Mesothelial cell of epicardium (in vitro differentiated cells): ENCODE measurements around the gene MSANTD1. TPM values are rescaled to one million over a fixed set of nuclear protein-coding genes. Genes with fewer than 3 reads are reported as not detected.

Experiments used
- DNase-seq, 2 experiments: peaks; one replicate each; pipeline ENCODE4 v3.0.0; 2021; ENCODE audit warnings: low spot score in 2 of 2; ENCODE audit not compliant: unreplicated experiment in 2 of 2
- H3K27ac Mint-ChIP-seq: 2 replicates; pipeline ENCODE4 v1.8.0; 2021; ENCODE audit warnings: mixed read lengths
- H3K27me3 Mint-ChIP-seq: 2 replicates; pipeline ENCODE4 v1.8.0; 2021; ENCODE audit warnings: low read depth, mixed read lengths
- H3K36me3 Mint-ChIP-seq: 2 replicates; pipeline ENCODE4 v1.8.0; 2021; ENCODE audit warnings: mixed read lengths
- H3K4me1 Mint-ChIP-seq: 2 replicates; pipeline ENCODE4 v1.8.0; 2021; ENCODE audit warnings: mixed read lengths
- H3K4me3 Mint-ChIP-seq: 2 replicates; pipeline ENCODE4 v1.8.0; 2021; ENCODE audit warnings: mild to moderate bottlenecking, moderate library complexity, mixed read lengths
- H3K9me3 Mint-ChIP-seq: 2 replicates; pipeline ENCODE4 v1.8.0; 2021; ENCODE audit warnings: mixed read lengths
- CTCF ChIP-seq: fragments of 200-600 bp; sonication (generic); IDR thresholded peaks from one replicate; pipeline ENCODE4 v1.5.0; 2021; ENCODE audit warnings: antibody characterized with exemption; ENCODE audit not compliant: unreplicated experiment
- total RNA-seq: library from RNA; stranded (reverse); gene quantifications from 3 replicates; pipeline ENCODE4 v1.2.1, GENCODE V29; 2021

Gene MSANTD1
- total RNA-seq, 1 donor from 2014 or later: 2.6 TPM

- peaks cover 48% of the 10 kb centered on the region for H3K36me3 Mint-ChIP-seq
- no peak for DNase-seq
Observed at GRCh38 chr4:3213106-3213425, 35.9 kb upstream of the MSANTD1 start.

DNA sequence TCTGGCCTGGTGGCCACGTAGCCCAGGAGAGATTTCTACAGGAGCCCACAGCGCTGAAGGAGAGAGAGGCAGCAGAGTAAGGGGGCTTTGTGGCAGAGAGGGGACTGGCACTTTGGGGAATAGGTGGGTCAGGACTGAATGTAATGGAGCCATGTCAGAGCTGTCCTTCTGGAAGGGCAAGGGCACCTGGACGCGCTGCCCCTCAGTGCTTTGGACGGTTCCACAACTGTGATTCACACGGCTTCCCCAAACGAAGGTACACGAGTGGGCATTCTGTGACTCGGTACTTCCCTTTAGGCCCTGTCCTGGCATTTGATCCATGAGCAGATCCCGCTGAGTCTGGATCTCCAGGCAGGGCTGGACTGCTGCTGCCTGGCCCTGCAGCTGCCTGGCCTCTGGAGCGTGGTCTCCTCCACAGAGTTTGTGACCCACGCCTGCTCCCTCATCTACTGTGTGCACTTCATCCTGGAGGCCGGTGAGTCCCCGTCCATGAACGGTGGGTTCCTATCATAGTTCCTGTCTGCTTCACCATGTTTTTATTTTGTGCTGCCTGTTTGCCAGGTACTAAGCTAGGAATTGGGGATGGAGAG is 35.2 kb upstream of the MSANTD1 start:
- Mint-ChIP-seq H3K27me3 (no peaks in the 10 kb centered on the region), H3K9me3 (no peaks in the 10 kb centered on the region), H3K27ac (no peak overlapping the region), H3K36me3 (peaks cover 48% of the 10 kb centered on the region), H3K4me1 (peaks cover 6% of the 10 kb centered on the region), H3K4me3 (no peak overlapping the region)
- no peak for DNase-seq
- no peak for TF ChIP-seq CTCF

More at GRCh38 chr4:3213106-3213425, 35.9 kb upstream of the MSANTD1 start:
- peaks cover 6% of the 10 kb centered on the region for H3K4me1 Mint-ChIP-seq
- H3K9me3 Mint-ChIP-seq: no peaks in the 10 kb centered on the region
- no peak overlapping the region for H3K4me3 Mint-ChIP-seq
- no peak overlapping the region for H3K27ac Mint-ChIP-seq
- no peak for TF ChIP-seq CTCF
- no peaks in the 10 kb centered on the region for H3K27me3 Mint-ChIP-seq

GRCh38 chr4:3215256-3215655 is 33.7 kb upstream of the MSANTD1 start:
- DNase-seq: no peak

GRCh38 chr4:3215733-3216132 is 33.2 kb upstream of the MSANTD1 start:
- Mint-ChIP-seq H3K27me3 (no peaks in the 10 kb centered on the region), H3K36me3 (peaks cover 36% of the 10 kb centered on the region), H3K27ac (no peak overlapping the region), H3K4me1 (peaks cover 6% of the 10 kb centered on the region), H3K9me3 (no peaks in the 10 kb centered on the region), H3K4me3 (no peak overlapping the region)
- TF ChIP-seq CTCF: no peak
- no peak for DNase-seq

More at GRCh38 chr4:3215256-3215655, 33.7 kb upstream of the MSANTD1 start:
- Mint-ChIP-seq H3K4me1 (peaks cover 6% of the 10 kb centered on the region), H3K27me3 (no peaks in the 10 kb centered on the region), H3K36me3 (peaks cover 40% of the 10 kb centered on the region), H3K9me3 (no peaks in the 10 kb centered on the region), H3K27ac (no peak overlapping the region), H3K4me3 (no peak overlapping the region)
- TF ChIP-seq CTCF: no peak

- Mint-ChIP-seq H3K4me1 (peaks cover 6% of the 10 kb centered on the region), H3K36me3 (peaks cover 45% of the 10 kb centered on the region), H3K4me3 (no peak overlapping the region), H3K9me3 (no peaks in the 10 kb centered on the region), H3K27ac (no peak overlapping the region), H3K27me3 (no peaks in the 10 kb centered on the region)
- no peak for TF ChIP-seq CTCF
- no peak for DNase-seq
Observed at GRCh38 chr4:3217266-3217665, 31.7 kb upstream of the MSANTD1 start.

DNA sequence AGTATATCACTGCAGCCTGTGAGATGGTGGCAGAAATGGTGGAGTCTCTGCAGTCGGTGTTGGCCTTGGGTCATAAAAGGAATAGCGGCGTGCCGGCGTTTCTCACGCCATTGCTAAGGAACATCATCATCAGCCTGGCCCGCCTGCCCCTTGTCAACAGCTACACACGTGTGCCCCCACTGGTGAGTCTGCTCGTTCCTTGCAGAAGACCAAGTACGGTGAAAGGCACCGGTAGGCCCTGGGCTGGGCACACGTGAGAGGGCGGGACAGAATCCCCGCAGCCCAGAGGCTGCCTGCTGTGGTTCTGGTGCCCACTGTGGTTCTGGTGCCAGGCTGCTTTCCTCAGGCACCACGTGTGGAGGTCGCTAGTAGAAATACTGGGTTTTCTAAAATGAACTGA is 31.2 kb upstream of the MSANTD1 start:
- Mint-ChIP-seq H3K36me3 (peaks cover 48% of the 10 kb centered on the region), H3K9me3 (no peaks in the 10 kb centered on the region), H3K4me3 (no peak overlapping the region), H3K4me1 (peaks cover 6% of the 10 kb centered on the region), H3K27me3 (no peaks in the 10 kb centered on the region), H3K27ac (no peak overlapping the region)
- TF ChIP-seq CTCF: no peak
- DNase-seq: no peak
